SK-N-MC (cell line): Measurements from ENCODE around the gene PPP2R2C.

ENCODE experiments used
- EZH2 ChIP-seq: fragments of 200-600 bp; sonication (generic); IDR thresholded peaks from one replicate; pipeline ENCODE4 v1.6.1; 2017; ENCODE audit warnings: antibody characterized with exemption
- FOXP2 ChIP-seq: optimal IDR thresholded peaks from 2 replicates; pipeline ENCODE3; 2011; ENCODE audit warnings: mild to moderate bottlenecking, moderate library complexity; ENCODE audit not compliant: insufficient read depth; ENCODE audit errors: extremely low read length, control extremely low read depth
- POLR2AphosphoS5 ChIP-seq: IDR thresholded peaks from 2 replicates; pipeline ENCODE4 v1.6.1; 2012; ENCODE audit warnings: mild to moderate bottlenecking, low read depth, low read length, borderline replicate concordance

DNA sequence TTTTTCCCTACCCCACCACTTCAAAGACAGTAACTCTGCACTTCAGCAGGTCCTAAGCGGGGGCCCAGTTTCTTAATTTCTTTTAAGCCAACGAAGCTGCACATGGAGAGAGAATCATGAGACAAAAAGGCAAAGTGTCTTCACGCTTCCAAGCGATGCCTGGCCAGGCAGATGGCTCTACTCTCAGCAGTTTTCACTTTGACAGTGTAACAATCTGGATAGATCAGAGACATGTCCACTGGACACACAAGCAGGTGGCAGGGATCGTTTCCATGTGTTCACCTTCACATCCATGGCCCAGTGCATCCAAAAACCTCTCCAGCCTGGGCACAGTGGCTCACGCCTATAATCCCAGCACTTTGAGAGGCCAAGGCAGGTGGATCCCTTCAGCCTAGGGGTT, 27.8 kb downstream of the PPP2R2C start:
- no peak for TF ChIP-seq POLR2AphosphoS5
- no peak for TF ChIP-seq EZH2
- no peak for TF ChIP-seq FOXP2
